ENCODE data around the gene LRRFIP1.

The LRRFIP1 gene

DNA sequence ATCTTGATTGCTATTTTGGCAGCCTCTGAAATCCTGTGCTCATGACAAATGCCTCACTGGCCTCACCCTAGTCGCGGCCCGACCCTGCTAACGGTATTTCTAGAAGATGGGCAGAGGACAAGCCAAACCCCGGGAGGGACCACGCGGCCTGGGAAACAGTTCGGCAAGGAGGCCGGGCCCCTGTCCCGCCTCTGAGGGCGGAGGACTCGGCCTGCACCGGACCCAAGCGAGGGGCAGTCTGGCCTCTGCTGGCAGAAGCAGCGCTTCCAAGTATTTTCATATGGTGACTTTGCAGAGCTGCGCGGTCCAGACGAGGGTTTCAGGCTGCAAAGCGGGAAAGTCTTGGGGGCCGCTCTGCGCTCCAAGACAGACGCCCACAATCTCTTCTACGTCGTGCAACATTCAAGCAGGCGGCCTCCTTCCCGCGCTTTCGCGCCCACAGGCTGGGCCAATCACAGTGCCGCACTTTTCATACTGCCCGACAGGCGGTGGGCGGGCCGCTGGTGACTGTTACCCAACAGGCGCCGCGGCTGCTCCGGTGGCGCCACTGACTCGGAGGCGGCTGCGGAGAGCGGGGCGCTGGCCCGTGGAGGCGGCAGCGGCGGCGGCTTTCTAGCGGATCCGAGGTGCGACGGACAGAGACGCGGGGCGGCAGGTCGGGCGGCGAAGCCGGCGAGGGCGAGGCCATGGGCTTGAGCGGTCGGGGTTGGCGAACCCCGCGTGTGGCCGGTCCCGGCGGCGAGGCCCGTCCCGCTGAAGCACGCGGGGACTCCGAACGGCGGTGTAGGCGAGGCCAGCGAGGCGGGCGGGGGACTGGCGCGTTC is 171.1 kb downstream of the LRRFIP1 start, which contains the start of gene RBM44:
TSS of gene RBM44 (plus strand) at position 544 of the 824 bp plus-strand sequence. CDS start 14,831 bp downstream, outside the sequence.
- DNase-seq, result no peak

DNA sequence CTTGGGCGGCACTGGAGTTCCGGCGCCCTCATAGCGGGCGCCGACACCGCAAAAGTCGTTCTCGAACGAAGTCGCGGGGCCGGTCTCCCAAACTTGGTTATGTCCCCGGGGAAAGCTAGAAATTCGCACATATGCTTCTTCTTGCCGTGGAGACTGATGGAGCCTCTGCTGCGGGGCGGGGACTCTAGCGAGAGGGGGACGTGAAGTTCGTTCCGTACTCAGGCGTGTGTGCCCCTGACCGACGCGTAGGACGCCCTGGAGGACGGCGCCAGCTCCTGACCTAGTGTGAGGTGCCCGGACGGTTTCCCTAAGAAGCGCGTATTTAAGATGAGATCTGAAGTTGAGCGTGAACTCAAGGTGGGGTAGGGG is 171.7 kb downstream of the LRRFIP1 start:
- no peak for DNase-seq

DNA sequence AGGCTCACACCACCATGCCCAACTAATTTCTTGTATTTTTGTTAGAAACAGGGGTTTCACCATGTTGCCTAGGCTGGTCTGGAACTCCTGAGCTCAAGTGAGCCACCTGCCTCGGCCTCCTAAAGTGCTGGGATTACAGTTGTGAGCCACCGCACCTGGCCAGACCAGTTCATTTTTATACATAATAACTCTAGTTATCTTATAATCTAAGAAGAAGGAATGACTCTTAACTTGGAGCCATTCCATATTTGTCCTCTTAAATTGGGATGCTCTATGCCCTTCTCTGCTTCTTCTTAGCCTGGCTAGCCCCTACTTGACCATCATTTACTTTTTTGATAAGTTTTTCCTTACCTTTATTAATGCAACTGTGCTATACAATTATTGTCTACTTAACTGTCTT is 174.1 kb downstream of the LRRFIP1 start:
- DNase-seq, result no peak

DNA sequence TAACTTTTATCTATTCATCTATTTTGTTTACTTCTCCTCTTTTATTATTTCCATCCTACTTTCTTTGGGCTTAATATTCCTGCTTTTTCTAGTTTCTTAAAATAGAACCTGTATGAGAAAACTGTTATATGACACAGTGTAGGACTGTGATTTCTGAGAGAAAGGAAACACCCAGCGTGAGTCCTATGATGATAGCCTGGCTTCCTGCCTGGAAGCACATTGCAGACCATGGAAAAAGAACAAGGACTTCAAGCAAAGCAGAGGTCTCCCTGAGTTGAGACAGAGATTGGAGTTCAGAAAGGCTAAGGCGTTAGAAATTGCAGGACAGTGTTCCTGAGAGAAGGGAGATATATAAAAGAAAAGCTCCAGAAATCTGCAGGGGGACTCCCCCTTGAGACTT is 178.9 kb downstream of the LRRFIP1 start:
- no peak for DNase-seq

DNA sequence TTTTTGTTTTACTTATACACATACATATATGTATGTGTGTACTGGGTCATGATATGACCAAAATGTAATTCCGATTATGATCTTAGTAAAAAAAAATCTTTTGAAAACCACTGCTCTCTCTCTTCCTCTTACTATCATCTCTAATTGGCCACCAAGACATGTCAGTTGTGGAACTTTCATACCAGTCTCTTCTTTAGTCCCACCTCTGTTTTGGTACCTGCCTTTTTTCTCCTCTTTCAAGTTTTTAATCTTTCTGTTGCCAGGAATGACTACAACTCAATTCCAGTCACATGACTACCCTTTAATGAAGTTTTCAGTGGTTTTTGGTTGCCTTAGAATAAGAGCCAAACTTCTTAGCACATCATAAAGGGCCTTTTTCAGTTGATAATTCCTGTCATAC is 188.2 kb downstream of the LRRFIP1 start:
- DNase-seq, result no peak

DNA sequence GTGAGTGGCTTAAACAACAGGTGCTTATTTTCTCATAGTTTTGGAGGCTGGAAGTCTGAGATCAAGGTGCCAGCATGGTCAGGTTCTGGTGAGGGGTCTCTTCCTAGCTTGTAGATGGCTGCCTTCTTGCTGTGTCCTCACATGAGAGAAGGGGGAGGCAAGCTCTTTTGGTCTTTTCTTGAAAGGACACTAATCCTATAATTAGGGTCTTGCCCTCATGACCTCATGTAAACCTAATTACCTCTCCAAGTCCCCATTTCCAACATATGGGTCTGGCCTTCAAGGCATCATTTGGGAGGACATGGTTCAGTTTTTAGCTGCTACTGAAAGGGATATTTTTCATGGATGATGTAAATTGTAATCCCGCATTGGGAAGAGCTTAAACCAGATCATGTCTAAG is 189.1 kb downstream of the LRRFIP1 start:
- DNase-seq, result no peak

DNA sequence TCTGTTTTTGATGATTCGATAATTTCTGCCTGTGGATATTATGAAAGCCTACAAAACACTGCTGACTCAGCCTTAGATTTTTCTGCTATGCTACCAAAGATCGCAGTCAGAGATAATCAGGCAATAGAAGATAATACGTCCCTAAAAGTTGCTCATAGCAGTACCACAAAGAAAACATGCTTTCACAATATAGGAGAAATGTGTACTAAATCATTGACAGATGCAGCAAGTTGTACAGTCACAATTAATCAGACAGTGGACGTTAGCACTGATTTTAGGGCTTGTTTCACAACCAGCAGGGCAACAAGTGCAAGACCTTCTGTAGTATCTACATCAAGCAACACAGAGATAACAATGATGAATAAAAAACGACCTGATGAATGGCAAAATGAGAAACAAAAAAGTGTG is 190.7 kb downstream of the LRRFIP1 start:
- DNase-seq, result no peak

GRCh38 chr2:237819231-237819630 is 191.8 kb downstream of the LRRFIP1 start:
- no peak for DNase-seq

- DNase-seq, result no peak
Observed at GRCh38 chr2:237820421-237820820, 193.0 kb downstream of the LRRFIP1 start.

DNA sequence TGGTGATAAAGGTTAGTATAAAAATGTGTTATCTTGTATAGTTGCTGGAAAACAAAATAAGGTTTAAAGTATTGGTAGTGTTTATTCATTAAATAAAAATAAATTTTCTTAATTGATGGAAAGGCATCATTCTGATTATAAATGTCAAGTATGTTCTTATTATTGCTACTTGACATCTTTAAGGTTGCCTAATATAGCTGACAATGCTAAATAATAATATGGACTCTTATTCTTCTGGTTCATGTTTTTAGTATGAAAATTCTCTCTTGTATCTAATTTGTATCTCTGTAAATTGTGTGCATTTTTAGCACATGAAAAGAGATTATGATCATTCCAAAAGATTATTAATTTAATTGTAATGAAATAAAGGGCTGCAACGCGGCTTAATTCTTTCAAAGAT is 196.2 kb downstream of the LRRFIP1 start:
- DNase-seq, result no peak

GRCh38 chr2:237824085-237824484 is 196.7 kb downstream of the LRRFIP1 start:
- no peak for DNase-seq

GRCh38 chr2:237827421-237827987 is 200.1 kb downstream of the LRRFIP1 start:
- no peak for DNase-seq

Measured in activated CD8-positive, alpha-beta memory T cell treated with anti-CD3 and anti-CD28 coated beads for 24 hours (primary cell).